Measurements from ENCODE around the gene COL5A3. TPM values are rescaled to one million over a fixed set of nuclear protein-coding genes. Genes with fewer than 3 reads are reported as not detected.

COL5A3 gene
- total RNA-seq, 2 donors from 2014 or later: 2.0 to 12.7 TPM

DNA sequence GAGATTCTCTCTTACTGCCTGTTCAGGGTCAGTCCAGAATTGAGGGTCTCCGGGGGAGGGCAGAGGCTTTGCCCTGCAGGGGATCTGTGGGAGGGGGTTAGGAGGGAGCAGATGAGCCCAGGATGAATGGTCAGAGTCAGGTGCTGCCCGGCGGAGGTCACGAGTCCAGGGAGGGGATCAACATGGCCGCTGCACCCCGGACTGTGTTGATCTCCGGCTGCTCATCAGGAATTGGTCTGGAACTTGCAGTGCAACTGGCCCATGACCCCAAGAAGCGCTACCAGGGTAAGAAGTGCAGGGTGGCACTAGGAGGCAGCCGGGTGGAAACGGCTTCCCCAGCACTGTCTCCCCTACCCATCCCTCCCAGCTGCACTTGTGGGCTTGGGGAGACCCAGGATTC is 3.0 kb upstream of the COL5A3 start, which contains the start of gene RDH8:
Gene RDH8, plus strand, starts transcription at position 168 of the 400 bp plus-strand sequence. Its CDS starts 15 bp downstream, at position 183.
- Histone ChIP-seq H3K4me3 (no peak within 1 kb of the TSS), H3K27me3 (replicated peaks; ENCODE audit: insufficient read depth) (peaks cover 16% of the 10 kb centered on the region), H3K9me3 (no peaks in the 10 kb centered on the region), H3K36me3 (no peaks in the 10 kb centered on the region), H3K27ac (no peak within 1 kb of the TSS), H3K4me1 (replicated peaks) (no peaks in the 10 kb centered on the region)
- TF ChIP-seq POLR2A (IDR thresholded peaks at IDR 0.05) (no peak), CTCF (IDR thresholded peaks at IDR 0.05) (no peak), POLR2AphosphoS5 (IDR thresholded peaks at IDR 0.05) (no peak)
- no peak for DNase-seq (ENCODE audit: low spot score)
- WGBS: 59% methylated on average over 10 of the region's 10 CpGs
- intact Hi-C loops (cut with DNase I): no loop called here

DNA sequence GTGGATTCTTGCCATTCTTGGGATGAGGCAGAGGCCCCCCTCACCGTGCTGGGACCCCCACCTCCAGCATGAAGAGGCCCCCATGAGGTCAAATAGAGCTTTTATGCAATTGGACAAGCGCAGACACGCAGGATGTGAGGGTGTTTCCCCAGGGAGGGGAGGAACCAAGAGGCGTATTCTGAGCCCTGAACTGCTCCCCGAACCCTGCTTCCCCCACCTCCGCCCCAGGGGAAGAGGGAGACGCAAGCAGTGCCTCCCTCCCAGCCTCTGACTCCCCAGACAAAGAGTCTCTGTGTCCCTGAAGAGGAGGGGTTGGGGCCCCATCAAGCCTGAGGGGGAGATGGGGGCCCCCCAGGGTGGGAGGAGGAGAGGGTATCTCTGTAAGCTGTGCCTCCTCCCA is 1.7 kb upstream of the COL5A3 start:
- peaks cover 14% of the 10 kb centered on the region for H3K27me3 ChIP-seq (replicated peaks; ENCODE audit: insufficient read depth)
- no peaks in the 10 kb centered on the region for H3K9me3 ChIP-seq
- WGBS: 26% methylated on average over 7 of the region's 7 CpGs
- H3K27ac ChIP-seq: no peak overlapping the region
- no peaks in the 10 kb centered on the region for H3K36me3 ChIP-seq
- intact Hi-C loops (cut with DNase I): no loop called here
- no peaks in the 10 kb centered on the region for H3K4me1 ChIP-seq (replicated peaks)
- DNase-seq (ENCODE audit: low spot score): no peak
- TF ChIP-seq POLR2AphosphoS5 (IDR thresholded peaks at IDR 0.05): no peak
- TF ChIP-seq POLR2A (IDR thresholded peaks at IDR 0.05): no peak
- no peak for TF ChIP-seq CTCF (IDR thresholded peaks at IDR 0.05)
- no peak overlapping the region for H3K4me3 ChIP-seq

GRCh38 chr19:10010939-10011338 is 635 bp upstream of the COL5A3 start:
- WGBS: 79% methylated on average over 9 of the region's 9 CpGs
- no peak for TF ChIP-seq POLR2A (IDR thresholded peaks at IDR 0.05)
- no peak for TF ChIP-seq POLR2AphosphoS5 (IDR thresholded peaks at IDR 0.05)
- TF ChIP-seq CTCF (IDR thresholded peaks at IDR 0.05): no peak
- no peaks in the 10 kb centered on the region for H3K4me1 ChIP-seq (replicated peaks)
- H3K27me3 ChIP-seq (replicated peaks; ENCODE audit: insufficient read depth): peaks cover 14% of the 10 kb centered on the region
- no peaks in the 10 kb centered on the region for H3K9me3 ChIP-seq
- intact Hi-C loops (cut with DNase I): no loop called here
- DNase-seq (ENCODE audit: low spot score): no peak
- H3K27ac ChIP-seq: no peak overlapping the region
- H3K36me3 ChIP-seq: no peaks in the 10 kb centered on the region
- no peak overlapping the region for H3K4me3 ChIP-seq

GRCh38 chr19:10009714-10010224 is 535 bp downstream of the COL5A3 start:
- Histone ChIP-seq H3K4me3 (peak overlapping the region; percentile 23 to 25), H3K36me3 (no peaks in the 10 kb centered on the region), H3K4me1 (replicated peaks) (no peaks in the 10 kb centered on the region), H3K27ac (peak overlapping the region in 1 of 2 donors; percentile 18), H3K9me3 (no peaks in the 10 kb centered on the region), H3K27me3 (replicated peaks; ENCODE audit: insufficient read depth) (peaks cover 14% of the 10 kb centered on the region)
- intact Hi-C loops (cut with DNase I): no loop called here
- DNase-seq (ENCODE audit: low spot score): no peak
- TF ChIP-seq CTCF (IDR thresholded peaks at IDR 0.05) (no peak), POLR2A (IDR thresholded peaks at IDR 0.05) (no peak), POLR2AphosphoS5 (IDR thresholded peaks at IDR 0.05) (no peak)
- WGBS: 3% methylated on average over 22 of the region's 22 CpGs

GRCh38 chr19:10008184-10008765 is 2.0 kb downstream of the COL5A3 start:
- no peak overlapping the region for H3K4me3 ChIP-seq
- TF ChIP-seq CTCF (IDR thresholded peaks at IDR 0.05): no peak
- TF ChIP-seq POLR2A (IDR thresholded peaks at IDR 0.05): no peak
- no peak for TF ChIP-seq POLR2AphosphoS5 (IDR thresholded peaks at IDR 0.05)
- no peaks in the 10 kb centered on the region for H3K9me3 ChIP-seq
- DNase-seq (ENCODE audit: low spot score): no peak
- intact Hi-C loops (cut with DNase I): no loop called here
- WGBS: 36% methylated on average over 11 of the region's 11 CpGs
- peaks cover 14% of the 10 kb centered on the region for H3K27me3 ChIP-seq (replicated peaks; ENCODE audit: insufficient read depth)
- H3K36me3 ChIP-seq: no peaks in the 10 kb centered on the region
- H3K4me1 ChIP-seq (replicated peaks): no peaks in the 10 kb centered on the region
- peak overlapping the region; percentile 33 to 39 for H3K27ac ChIP-seq

Data from prostate gland (tissue), 2 donors.